Activated CD8-positive, alpha-beta memory T cell treated with anti-CD3 and anti-CD28 coated beads for 4 hours (primary cell): ENCODE data around the gene TMEM221.

Source experiments
- DNase-seq, 2 donors: peaks; one replicate each; pipeline ENCODE4 v3.0.0-alpha.2; 2020; ENCODE audit warnings: low read depth in 2 of 2

The TMEM221 gene

DNA sequence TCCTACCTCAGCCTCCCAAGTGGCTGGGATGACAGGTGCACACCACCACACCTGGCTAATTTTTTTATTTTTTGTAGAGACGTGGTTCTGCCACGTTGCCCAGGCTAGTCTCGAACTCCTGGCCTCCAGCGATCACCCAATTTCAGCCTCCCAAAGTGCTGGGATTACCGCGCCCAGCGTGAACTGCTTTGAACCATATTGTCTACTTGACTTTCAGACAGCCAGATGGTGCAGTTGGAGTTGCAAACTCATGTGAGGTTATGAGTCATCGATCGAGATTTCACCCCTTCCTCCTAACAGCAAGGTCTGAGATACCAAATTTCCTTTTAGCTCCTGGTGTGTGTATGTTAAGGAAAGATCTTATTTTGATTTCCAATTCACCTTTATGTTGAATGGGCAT is 24.6 kb upstream of the TMEM221 start:
- no peak for DNase-seq

DNA sequence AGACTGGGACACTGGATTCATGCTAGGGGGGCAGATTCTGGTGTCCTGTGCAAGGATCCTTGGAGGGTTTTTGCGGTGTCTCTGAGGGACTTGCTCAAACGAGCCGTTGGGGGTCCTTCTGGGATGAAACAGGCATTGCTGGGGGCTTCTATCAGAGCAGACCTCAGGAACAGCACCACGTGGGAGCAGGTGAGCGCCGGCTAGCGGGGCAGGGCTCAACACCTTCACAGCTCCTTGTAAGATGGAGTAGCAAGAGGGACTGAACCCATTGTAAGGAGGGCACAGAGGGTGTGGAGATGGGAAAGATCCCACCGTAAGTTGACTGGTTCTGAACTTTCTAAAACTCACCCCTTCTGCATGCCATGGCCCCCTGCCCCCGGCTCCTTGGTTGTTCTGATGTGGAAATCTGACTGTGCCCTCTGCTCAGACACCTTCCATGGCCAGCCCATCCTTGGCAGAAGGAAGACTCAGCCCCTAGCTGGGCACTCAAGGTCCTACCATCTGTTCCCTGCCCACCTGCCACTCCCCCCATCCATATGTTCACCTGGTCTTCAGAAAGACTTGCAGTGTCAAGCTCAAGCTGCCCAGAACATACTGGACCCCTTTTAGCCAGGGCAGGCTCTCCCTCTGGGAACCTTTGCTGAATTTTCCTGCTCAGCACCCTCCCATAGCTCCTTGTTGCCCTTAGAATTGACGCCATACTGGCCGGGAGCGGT is 23.1 kb upstream of the TMEM221 start:
- no peak for DNase-seq

DNA sequence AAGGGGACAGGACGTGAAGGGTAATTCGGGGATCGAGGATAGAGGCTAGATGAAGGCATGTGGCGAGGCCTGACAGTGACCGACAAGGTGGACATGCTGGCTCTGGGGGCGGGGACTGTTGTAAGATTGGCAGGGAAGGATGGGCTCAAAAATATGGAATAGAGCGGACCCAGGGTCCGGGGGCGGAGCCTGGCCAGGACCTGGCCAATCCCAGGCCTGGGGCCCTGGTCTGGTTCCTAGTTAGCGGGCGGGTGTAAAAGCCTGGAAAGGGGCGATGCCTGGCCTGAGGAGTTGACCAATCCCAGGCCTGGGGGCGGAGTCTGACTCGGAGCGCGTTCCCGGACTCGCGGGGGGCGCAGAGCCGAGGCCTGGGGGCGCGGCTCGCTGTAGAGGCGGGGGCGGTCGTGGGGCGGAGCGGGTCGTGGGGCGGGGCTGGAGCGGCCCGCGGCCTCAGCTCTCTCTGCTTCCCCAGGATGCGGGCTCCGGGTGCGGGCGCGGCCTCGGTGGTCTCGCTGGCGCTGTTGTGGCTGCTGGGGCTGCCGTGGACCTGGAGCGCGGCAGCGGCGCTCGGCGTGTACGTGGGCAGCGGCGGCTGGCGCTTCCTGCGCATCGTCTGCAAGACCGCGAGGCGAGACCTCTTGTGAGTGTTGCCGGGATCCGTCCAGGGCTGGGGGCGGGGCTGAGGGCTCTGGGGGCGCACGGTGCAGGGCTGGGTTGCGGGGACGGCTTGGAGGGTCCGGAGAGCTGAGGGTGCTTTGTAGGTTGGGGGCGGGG is 21.8 kb upstream of the TMEM221 start, which contains the start of gene SLC27A1:
SLC27A1 (plus strand) TSS at position 457 of the 774 bp plus-strand sequence; CDS start at position 474, 17 bp downstream.
- DNase-seq: peak; percentile 80 to 82

DNA sequence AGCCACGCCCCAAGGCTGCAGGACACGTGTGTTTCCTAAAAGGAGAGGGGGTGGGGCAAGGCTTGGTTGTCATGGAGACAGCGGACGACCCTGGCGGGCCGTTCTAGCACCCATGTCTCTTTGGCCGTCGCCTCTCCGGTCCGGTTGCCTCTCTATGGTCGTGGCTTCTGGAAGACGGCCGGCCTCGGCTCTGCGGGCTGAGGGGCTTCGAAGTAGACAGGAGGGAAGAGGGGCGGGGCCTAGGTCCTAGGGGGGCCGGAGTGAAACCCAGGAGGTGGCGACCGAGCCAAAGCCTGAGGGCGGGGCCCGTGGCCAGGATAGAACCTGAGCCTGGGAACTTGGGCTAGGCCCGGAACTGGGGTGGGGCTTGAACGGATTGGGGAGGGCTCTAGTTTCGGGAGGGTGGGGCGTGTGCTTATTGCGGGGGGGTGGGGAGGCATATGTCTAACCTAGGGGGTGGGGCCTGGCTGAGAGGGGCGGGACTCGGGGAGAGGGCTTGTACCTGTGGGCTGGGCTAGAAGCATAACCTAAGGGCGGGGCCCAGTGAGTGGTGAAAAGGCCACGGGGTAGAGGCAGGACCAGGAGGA is 21.1 kb upstream of the TMEM221 start:
- peak; percentile 86 to 88 for DNase-seq

- no peak for DNase-seq
Observed at GRCh38 chr19:17469092-17469480, 20.6 kb upstream of the TMEM221 start.

GRCh38 chr19:17468302-17469091 is 20.0 kb upstream of the TMEM221 start:
- DNase-seq: no peak

- DNase-seq: no peak
Observed at GRCh38 chr19:17467471-17468301, 19.2 kb upstream of the TMEM221 start.

GRCh38 chr19:17466487-17466850 is 18.0 kb upstream of the TMEM221 start:
- no peak for DNase-seq

DNA sequence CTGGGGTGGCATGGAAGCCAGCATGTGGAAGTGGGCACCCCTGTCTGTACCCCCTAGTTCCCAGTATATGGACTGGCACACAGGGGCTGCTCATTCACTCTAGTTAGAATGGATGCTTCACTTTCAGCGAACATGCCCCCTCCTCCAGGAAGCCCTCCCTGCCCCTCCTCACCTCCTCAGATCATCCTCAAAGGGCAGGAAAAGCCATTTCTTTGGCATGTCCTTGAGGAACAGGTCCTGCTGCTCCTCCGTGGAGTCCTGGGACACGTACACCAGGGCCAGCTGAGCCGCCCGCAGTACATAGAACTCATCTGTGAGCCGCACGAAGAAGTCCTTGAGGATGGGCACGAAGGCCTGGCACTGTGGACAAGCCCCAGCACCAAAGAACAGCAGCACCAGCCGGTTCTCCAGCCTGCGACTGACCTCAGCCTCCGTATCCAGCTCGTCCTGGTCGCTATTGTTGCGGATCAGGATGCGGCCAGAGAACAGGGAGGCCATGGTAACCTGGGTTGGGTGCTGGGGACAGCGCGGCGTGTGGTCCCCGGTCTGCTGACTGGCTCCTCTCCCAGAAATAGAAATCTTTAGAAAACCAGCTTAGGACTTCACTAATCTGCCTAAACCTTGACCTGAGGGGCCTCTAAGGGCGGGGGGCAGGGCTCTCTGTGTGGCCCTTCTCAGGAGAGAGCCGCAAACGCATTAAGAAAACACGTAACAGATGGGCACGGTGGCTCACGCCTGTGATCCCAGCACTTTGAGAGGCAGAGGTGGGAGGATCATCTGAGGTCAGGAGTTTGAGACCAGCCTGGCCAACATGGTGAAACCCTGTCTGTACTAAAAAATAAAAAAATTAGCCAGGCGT is 12.1 kb upstream of the TMEM221 start, which contains the start of gene NXNL1:
NXNL1 (minus strand) TSS at position 555 of the 859 bp plus-strand sequence; CDS start at position 498, 57 bp downstream.
- no peak for DNase-seq

GRCh38 chr19:17458970-17459369 is 10.5 kb upstream of the TMEM221 start:
- DNase-seq: no peak

GRCh38 chr19:17457616-17458015 is 9.1 kb upstream of the TMEM221 start:
- no peak for DNase-seq

DNA sequence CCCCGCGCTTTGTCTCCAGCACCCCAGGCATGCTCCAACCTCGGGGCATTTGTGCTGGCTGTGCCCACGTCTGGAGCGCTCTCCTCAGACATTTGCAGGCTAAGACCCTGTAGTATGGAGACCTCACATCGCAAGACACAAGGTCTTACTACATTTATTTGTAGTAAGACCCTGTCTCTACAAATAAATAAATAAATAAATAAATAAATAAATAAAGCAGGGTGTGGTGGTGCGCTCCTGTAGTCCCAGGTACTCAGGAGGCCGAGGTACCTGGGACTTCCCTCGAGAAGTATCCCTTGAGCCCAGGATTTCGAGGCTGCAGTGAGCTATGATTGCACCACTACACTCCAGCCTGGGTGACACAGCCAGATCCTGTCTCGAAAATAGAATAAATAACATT is 7.7 kb upstream of the TMEM221 start:
- DNase-seq: no peak

GRCh38 chr19:17455308-17456123 is 7.0 kb upstream of the TMEM221 start:
- no peak for DNase-seq

DNA sequence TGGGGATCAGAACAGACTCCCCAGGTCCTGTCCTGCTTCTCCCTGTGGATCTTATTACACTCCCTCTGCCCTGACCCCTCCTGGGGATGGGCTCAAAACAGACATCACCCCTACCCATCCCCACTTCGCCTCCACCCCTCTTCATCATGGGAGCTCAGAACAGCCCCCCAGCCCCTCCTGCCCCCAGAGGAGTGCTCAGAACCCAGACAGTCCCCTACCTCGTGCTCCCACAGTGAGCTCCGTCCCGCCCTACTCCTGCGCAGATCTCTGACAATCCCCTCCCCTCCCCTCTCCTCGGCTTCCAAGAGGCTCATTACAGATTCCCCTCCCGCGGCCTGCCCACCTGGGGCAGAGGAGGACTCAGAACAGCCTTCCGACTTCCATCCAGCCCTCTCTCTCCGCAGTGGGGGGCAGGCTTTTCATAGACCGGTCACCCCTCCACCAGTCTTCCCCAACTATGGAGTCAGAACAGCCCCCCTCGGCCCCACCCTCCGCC is 6.2 kb upstream of the TMEM221 start:
- DNase-seq: no peak

- DNase-seq: no peak
Observed at GRCh38 chr19:17451820-17452219, 3.4 kb upstream of the TMEM221 start.

DNA sequence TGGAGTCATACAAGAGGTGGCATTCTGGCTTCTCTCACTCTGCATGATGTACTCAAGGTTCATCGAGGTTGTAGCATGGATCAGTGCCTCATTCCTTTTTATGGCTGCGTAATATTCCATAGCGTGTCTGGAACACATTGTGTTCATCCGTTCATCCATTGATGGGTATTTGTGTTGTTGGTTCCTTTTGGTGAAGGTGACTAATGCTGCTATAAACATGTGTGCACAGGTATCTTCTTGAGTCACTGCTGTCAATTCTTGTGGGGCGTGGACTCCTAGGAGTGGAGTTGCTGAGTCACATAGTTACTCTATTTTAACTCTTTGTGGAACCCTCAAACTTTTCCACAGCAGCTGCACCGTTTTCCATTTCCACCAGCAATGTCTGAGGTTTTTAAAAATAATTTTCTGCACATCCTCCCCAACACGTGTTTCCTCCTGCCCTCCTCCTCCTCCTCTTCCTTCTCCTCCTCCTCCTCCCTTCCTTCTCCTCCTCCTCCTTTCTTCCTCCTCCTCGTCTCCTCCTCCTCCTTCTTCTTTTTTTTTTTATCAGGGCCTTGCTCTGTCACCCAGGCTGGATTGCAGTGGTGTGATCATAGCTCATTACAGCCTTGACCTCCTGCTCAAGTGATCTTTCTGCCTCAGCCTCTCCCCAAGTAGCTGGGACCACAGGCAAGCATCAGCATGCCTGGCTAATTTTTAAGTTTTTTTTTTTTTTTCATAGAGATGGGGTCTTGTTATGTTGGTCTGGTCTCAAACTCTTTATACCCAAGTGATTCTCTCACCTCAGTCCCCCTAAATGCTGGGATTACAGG is 2.0 kb upstream of the TMEM221 start:
- peak in 1 of 2 donors; percentile 31 for DNase-seq

GRCh38 chr19:17447704-17448130 is 751 bp downstream of the TMEM221 start:
- no peak for DNase-seq
